Psoas muscle (tissue), 8 donors: ENCODE data around the gene DCN. TPM values are rescaled to one million over a fixed set of nuclear protein-coding genes. Genes with fewer than 3 reads are reported as not detected.

Experiments
- ATAC-seq, 4 donors: fragments of 200-7000 bp; cut with Tn5 transposase; one replicate each; pipeline ENCODE4 v1.9.1; 2020; ENCODE audit warnings: moderate library complexity in 3 of 4, mild to moderate bottlenecking in 2 of 4
- DNase-seq, 2 donors: peaks; one replicate each; pipeline ENCODE4 v3.0.0-alpha.2; 2020
- H3K27ac ChIP-seq: fragments of 200-600 bp; one replicate; pipeline ENCODE4 v1.8.0; 2022
- H3K27me3 ChIP-seq, 3 donors: fragments of 200-600 bp in 1 of 3; one replicate each; pipeline versions ENCODE4 v1.6.1 to v1.8.0; 2013 to 2022; ENCODE audit warnings: low read length in 2 of 3, mild to moderate bottlenecking in 2 of 3, moderate library complexity in 1 of 3; ENCODE audit not compliant: insufficient read depth in 3 of 3
- H3K36me3 ChIP-seq, 2 donors: fragments of 200-600 bp in 1 of 2; one replicate each; pipeline versions ENCODE4 v1.6.1 to v1.8.0; 2013 to 2022; ENCODE audit warnings: low read depth in 1 of 2, mild to moderate bottlenecking in 1 of 2, moderate library complexity in 1 of 2; ENCODE audit not compliant: insufficient read depth in 1 of 2
- H3K4me1 ChIP-seq: fragments of 200-600 bp; one replicate; pipeline ENCODE4 v1.8.0; 2022
- H3K4me3 ChIP-seq: fragments of 200-600 bp; one replicate; pipeline ENCODE4 v1.8.0; 2022; ENCODE audit warnings: mild to moderate bottlenecking
- H3K9me3 ChIP-seq: fragments of 200-600 bp; one replicate; pipeline ENCODE4 v1.8.0; 2022
- CTCF ChIP-seq: fragments of 200-600 bp; IDR thresholded peaks from one replicate; pipeline ENCODE4 v1.8.0; 2022; ENCODE audit warnings: antibody characterized with exemption
- WGBS, 3 donors: extraction: QIAGEN DNeasy Blood & Tissue Kit; methylation state at CpG; one replicate each; pipeline versions ENCODE4 v1.1.6 to v1.1.7; 2013; 5-methylcytosine and 5-hydroxymethylcytosine counted together
- intact Hi-C, 2 donors: fragments of 100-400 bp; cut with DNase I; formaldehyde crosslinking; loops; one replicate each; pipeline versions ENCODE4 v1.11.0 to v1.14.2; 2022
- polyA plus RNA-seq, 3 donors: library from polyadenylated mRNA; stranded (reverse); fragments of 200-250 nt; gene quantifications; one replicate each; pipeline ENCODE4 v1.2.3, GENCODE V29; 2013
- total RNA-seq, 4 donors: library from RNA; stranded (reverse); fragmentation: NEBNext Ultra II Directional in 2 of 4; extraction: Animal tissue kit (Norgen Biotek cat#: 25700) in 2 of 4; gene quantifications; one replicate each; pipeline versions ENCODE4 v1.2.1 to v1.2.4, GENCODE V29; 2021 to 2023
- donor health status: healthy with polysubstance abuse.
- donor health status: DM: no; HTN: no; CAD: no; lungs with moderate emphysema.
- donor health status: Bipolar disorder and iron deficiency.
- donor health status: healthy.
- donor health status: DM: yes; HTN: yes; CAD: no.
- donor health status: DM: no; HTN: no; CAD: no.
- donor health status: DM: no; HTN: no; CAD: no.
- donor health status: DM: yes; HTN: yes; CAD: no.

DCN gene
- total and polyA plus RNA-seq, 7 donors: 219 to 361 (median 227) TPM

GRCh38 chr12:91108196-91108755 is 74.3 kb downstream of the DCN start:
- no peak for TF ChIP-seq CTCF
- Histone ChIP-seq H3K27me3 (no peaks in the 10 kb centered on the region), H3K9me3 (no peaks in the 10 kb centered on the region), H3K4me3 (peak overlapping the region; percentile 15), H3K4me1 (no peaks in the 10 kb centered on the region), H3K27ac (no peak overlapping the region), H3K36me3 (no peaks in the 10 kb centered on the region)
- WGBS, 3 donors: 87 to 89% (median 89%) methylated on average over 5 of the region's 5 CpGs
- ATAC-seq (no peak), DNase-seq (no peak)
- intact Hi-C loops: no loop called here

GRCh38 chr12:91106283-91106682 is 76.3 kb downstream of the DCN start:
- Histone ChIP-seq H3K9me3 (no peaks in the 10 kb centered on the region), H3K4me1 (no peaks in the 10 kb centered on the region), H3K27ac (no peak overlapping the region), H3K27me3 (no peaks in the 10 kb centered on the region), H3K4me3 (no peak overlapping the region), H3K36me3 (no peaks in the 10 kb centered on the region)
- intact Hi-C loops: no loop called here
- DNase-seq: no peak
- no peak for TF ChIP-seq CTCF
- no peak for ATAC-seq

GRCh38 chr12:91105807-91106206 is 76.8 kb downstream of the DCN start:
- WGBS, 3 donors: 72 to 77% (median 75%) methylated on average over 5 of the region's 5 CpGs
- DNase-seq (no peak), ATAC-seq (no peak)
- TF ChIP-seq CTCF: no peak
- no peaks in the 10 kb centered on the region for H3K36me3 ChIP-seq
- no peaks in the 10 kb centered on the region for H3K27me3 ChIP-seq
- no peak overlapping the region for H3K27ac ChIP-seq
- H3K9me3 ChIP-seq: no peaks in the 10 kb centered on the region
- no peak overlapping the region for H3K4me3 ChIP-seq
- intact Hi-C loops: no loop called here
- H3K4me1 ChIP-seq: no peaks in the 10 kb centered on the region

- 61 to 82% (median 66%) methylated on average over 1 of the region's 1 CpG for WGBS, 3 donors
- H3K9me3 ChIP-seq: no peaks in the 10 kb centered on the region
- intact Hi-C loops: no loop called here
- no peaks in the 10 kb centered on the region for H3K27me3 ChIP-seq
- no peak overlapping the region for H3K27ac ChIP-seq
- H3K4me1 ChIP-seq: no peaks in the 10 kb centered on the region
- no peak for DNase-seq
- no peak for TF ChIP-seq CTCF
- no peaks in the 10 kb centered on the region for H3K36me3 ChIP-seq
- no peak overlapping the region for H3K4me3 ChIP-seq
- ATAC-seq: no peak
Observed at GRCh38 chr12:91104812-91105466, 77.7 kb downstream of the DCN start.

GRCh38 chr12:91103624-91104023 is 79.0 kb downstream of the DCN start:
- Histone ChIP-seq H3K27ac (no peak overlapping the region), H3K36me3 (no peaks in the 10 kb centered on the region), H3K4me1 (no peaks in the 10 kb centered on the region), H3K4me3 (no peak overlapping the region), H3K9me3 (no peaks in the 10 kb centered on the region), H3K27me3 (no peaks in the 10 kb centered on the region)
- ATAC-seq (no peak), DNase-seq (no peak)
- 70 to 78% (median 74%) methylated on average over 1 of the region's 1 CpG for WGBS, 3 donors
- TF ChIP-seq CTCF: no peak
- intact Hi-C loops: no loop called here
